A172 (cell line): ENCODE results near the gene PTPRG. TPM values are rescaled to one million over a fixed set of nuclear protein-coding genes. Genes with fewer than 3 reads are reported as not detected.

Experiments
- DNase-seq: peaks from one replicate; pipeline ENCODE4 v3.0.0-alpha.2; 2015; ENCODE audit warnings: low spot score
- total RNA-seq: library from RNA; depleted of rRNA; stranded (reverse); fragments of >200 nt; shearing (Covaris generic); gene quantifications from 2 replicates; pipeline ENCODE4 v1.2.3, GENCODE V29; 2014

PTPRG gene
- total RNA-seq, 1 experiment from 2014 or later, result 7.3 TPM

GRCh38 chr3:61618231-61618630 lies 56.9 kb downstream of the PTPRG start:
- DNase-seq, result no peak

- DNase-seq, result no peak
Measured at GRCh38 chr3:61618871-61619270, 57.5 kb downstream of the PTPRG start.

GRCh38 chr3:61620073-61620472 lies 58.7 kb downstream of the PTPRG start:
- no peak for DNase-seq

GRCh38 chr3:61624300-61624699 lies 62.9 kb downstream of the PTPRG start:
- DNase-seq, result no peak

GRCh38 chr3:61625429-61625828 lies 64.1 kb downstream of the PTPRG start:
- no peak for DNase-seq

- DNase-seq, result no peak
Measured at GRCh38 chr3:61626484-61626883, 65.1 kb downstream of the PTPRG start.

GRCh38 chr3:61627768-61628185 lies 66.4 kb downstream of the PTPRG start:
- DNase-seq, result peak; percentile 88

GRCh38 chr3:61628636-61629035 lies 67.3 kb downstream of the PTPRG start:
- no peak for DNase-seq

- no peak for DNase-seq
Measured at GRCh38 chr3:61629442-61629841, 68.1 kb downstream of the PTPRG start.

GRCh38 chr3:61631108-61631769 lies 69.9 kb downstream of the PTPRG start:
- no peak for DNase-seq

- no peak for DNase-seq
Measured at GRCh38 chr3:61632568-61633175, 71.3 kb downstream of the PTPRG start.

GRCh38 chr3:61634678-61635077 lies 73.3 kb downstream of the PTPRG start:
- DNase-seq, result no peak

GRCh38 chr3:61637088-61638051 lies 76.0 kb downstream of the PTPRG start:
- peak; percentile 17 for DNase-seq

GRCh38 chr3:61638741-61639140 lies 77.4 kb downstream of the PTPRG start:
- no peak for DNase-seq

- no peak for DNase-seq
Measured at GRCh38 chr3:61639991-61640390, 78.6 kb downstream of the PTPRG start.

- DNase-seq, result no peak
Measured at GRCh38 chr3:61645148-61645547, 83.8 kb downstream of the PTPRG start.

- no peak for DNase-seq
Measured at GRCh38 chr3:61646360-61646759, 85.0 kb downstream of the PTPRG start.

GRCh38 chr3:61646851-61647525 lies 85.6 kb downstream of the PTPRG start:
- DNase-seq, result no peak

GRCh38 chr3:61648481-61648880 lies 87.1 kb downstream of the PTPRG start:
- no peak for DNase-seq

GRCh38 chr3:61649381-61650170 lies 88.2 kb downstream of the PTPRG start:
- DNase-seq, result no peak

- peak; percentile 50 for DNase-seq
Measured at GRCh38 chr3:61650276-61650675, 88.9 kb downstream of the PTPRG start.
